ENCODE results near the gene GORASP2.

The GORASP2 gene

GRCh38 chr2:170928824-170929685 is at the start of gene GORASP2:
TSS of gene GORASP2 (plus strand) at chr2:170929253. CDS start at chr2:170929341, 88 bp downstream.
- Histone ChIP-seq H3K9me3 (ENCODE audit: control insufficient read depth in 1 of 2, low read length in 2 of 2) (peaks cover 6 to 7% of the 10 kb centered on the region in 2 donors), H3K27me3 (ENCODE audit: control insufficient read depth in 1 of 2, insufficient read depth in 2 of 2, low read length in 2 of 2) (no peaks in the 10 kb centered on the region), H3K4me3 (ENCODE audit: low read depth in 1 of 2, low read length in 2 of 2) (peak within 1 kb of the TSS; percentile 92 to 93)

GRCh38 chr2:170881840-170882239 is 47.2 kb upstream of the GORASP2 start:
- H3K27ac ChIP-seq (ENCODE audit: low read depth, low read length), result no peak overlapping the region

More at GRCh38 chr2:170928824-170929685, at the start of gene GORASP2:
- Histone ChIP-seq H3K4me1 (ENCODE audit: control insufficient read depth in 1 of 2, insufficient read depth in 2 of 2, low read length in 2 of 2) (peaks cover 20 to 33% of the 10 kb centered on the region in 2 donors), H3K36me3 (ENCODE audit: control insufficient read depth in 1 of 2, insufficient read depth in 2 of 2, low read length in 2 of 2) (no peaks in the 10 kb centered on the region), H3K27ac (ENCODE audit: low read depth, low read length) (peak within 1 kb of the TSS; percentile 94), H3K9ac (ENCODE audit: low read depth in 1 of 2, low read length in 2 of 2) (peak within 1 kb of the TSS; percentile 81 to 82)

GRCh38 chr2:170882758-170883157 is 46.3 kb upstream of the GORASP2 start:
- H3K4me3 ChIP-seq (ENCODE audit: low read depth in 1 of 2, low read length in 2 of 2), result no peak overlapping the region
- no peaks in the 10 kb centered on the region for H3K9me3 ChIP-seq (ENCODE audit: control insufficient read depth in 1 of 2, low read length in 2 of 2)
- H3K27me3 ChIP-seq (ENCODE audit: control insufficient read depth in 1 of 2, insufficient read depth in 2 of 2, low read length in 2 of 2), result peaks cover 0 to 3% of the 10 kb centered on the region in 2 donors
- H3K27ac ChIP-seq (ENCODE audit: low read depth, low read length), result no peak overlapping the region
- no peak overlapping the region for H3K9ac ChIP-seq (ENCODE audit: low read depth in 1 of 2, low read length in 2 of 2)
- H3K36me3 ChIP-seq (ENCODE audit: control insufficient read depth in 1 of 2, insufficient read depth in 2 of 2, low read length in 2 of 2), result no peaks in the 10 kb centered on the region
- H3K4me1 ChIP-seq (ENCODE audit: control insufficient read depth in 1 of 2, insufficient read depth in 2 of 2, low read length in 2 of 2), result no peaks in the 10 kb centered on the region

More at GRCh38 chr2:170881840-170882239, 47.2 kb upstream of the GORASP2 start:
- Histone ChIP-seq H3K9ac (ENCODE audit: low read depth in 1 of 2, low read length in 2 of 2) (no peak overlapping the region), H3K4me1 (ENCODE audit: control insufficient read depth in 1 of 2, insufficient read depth in 2 of 2, low read length in 2 of 2) (no peaks in the 10 kb centered on the region), H3K27me3 (ENCODE audit: control insufficient read depth in 1 of 2, insufficient read depth in 2 of 2, low read length in 2 of 2) (peaks cover 0 to 3% of the 10 kb centered on the region in 2 donors), H3K36me3 (ENCODE audit: control insufficient read depth in 1 of 2, insufficient read depth in 2 of 2, low read length in 2 of 2) (no peaks in the 10 kb centered on the region), H3K9me3 (ENCODE audit: control insufficient read depth in 1 of 2, low read length in 2 of 2) (no peaks in the 10 kb centered on the region), H3K4me3 (ENCODE audit: low read depth in 1 of 2, low read length in 2 of 2) (no peak overlapping the region)

- Histone ChIP-seq H3K27me3 (ENCODE audit: control insufficient read depth in 1 of 2, insufficient read depth in 2 of 2, low read length in 2 of 2) (peaks cover 0 to 3% of the 10 kb centered on the region in 2 donors), H3K9me3 (ENCODE audit: control insufficient read depth in 1 of 2, low read length in 2 of 2) (no peaks in the 10 kb centered on the region), H3K4me1 (ENCODE audit: control insufficient read depth in 1 of 2, insufficient read depth in 2 of 2, low read length in 2 of 2) (no peaks in the 10 kb centered on the region), H3K36me3 (ENCODE audit: control insufficient read depth in 1 of 2, insufficient read depth in 2 of 2, low read length in 2 of 2) (no peaks in the 10 kb centered on the region), H3K27ac (ENCODE audit: low read depth, low read length) (no peak overlapping the region), H3K9ac (ENCODE audit: low read depth in 1 of 2, low read length in 2 of 2) (no peak overlapping the region), H3K4me3 (ENCODE audit: low read depth in 1 of 2, low read length in 2 of 2) (no peak overlapping the region)
These were observed 45.4 kb upstream of the GORASP2 start for GRCh38 chr2:170883683-170884082.

GRCh38 chr2:170885130-170885791 is 43.8 kb upstream of the GORASP2 start:
- Histone ChIP-seq H3K4me1 (ENCODE audit: control insufficient read depth in 1 of 2, insufficient read depth in 2 of 2, low read length in 2 of 2) (no peaks in the 10 kb centered on the region), H3K9me3 (ENCODE audit: control insufficient read depth in 1 of 2, low read length in 2 of 2) (no peaks in the 10 kb centered on the region), H3K9ac (ENCODE audit: low read depth in 1 of 2, low read length in 2 of 2) (no peak overlapping the region), H3K4me3 (ENCODE audit: low read depth in 1 of 2, low read length in 2 of 2) (no peak overlapping the region), H3K27me3 (ENCODE audit: control insufficient read depth in 1 of 2, insufficient read depth in 2 of 2, low read length in 2 of 2) (peaks cover 0 to 3% of the 10 kb centered on the region in 2 donors), H3K36me3 (ENCODE audit: control insufficient read depth in 1 of 2, insufficient read depth in 2 of 2, low read length in 2 of 2) (no peaks in the 10 kb centered on the region), H3K27ac (ENCODE audit: low read depth, low read length) (no peak overlapping the region)

GRCh38 chr2:170886386-170886785 is 42.7 kb upstream of the GORASP2 start:
- Histone ChIP-seq H3K4me1 (ENCODE audit: control insufficient read depth in 1 of 2, insufficient read depth in 2 of 2, low read length in 2 of 2) (no peaks in the 10 kb centered on the region), H3K4me3 (ENCODE audit: low read depth in 1 of 2, low read length in 2 of 2) (no peak overlapping the region), H3K9ac (ENCODE audit: low read depth in 1 of 2, low read length in 2 of 2) (no peak overlapping the region), H3K27me3 (ENCODE audit: control insufficient read depth in 1 of 2, insufficient read depth in 2 of 2, low read length in 2 of 2) (peaks cover 0 to 2% of the 10 kb centered on the region in 2 donors), H3K9me3 (ENCODE audit: control insufficient read depth in 1 of 2, low read length in 2 of 2) (no peaks in the 10 kb centered on the region), H3K36me3 (ENCODE audit: control insufficient read depth in 1 of 2, insufficient read depth in 2 of 2, low read length in 2 of 2) (no peaks in the 10 kb centered on the region), H3K27ac (ENCODE audit: low read depth, low read length) (no peak overlapping the region)

- H3K4me3 ChIP-seq (ENCODE audit: low read depth in 1 of 2, low read length in 2 of 2), result no peak overlapping the region
- no peaks in the 10 kb centered on the region for H3K36me3 ChIP-seq (ENCODE audit: control insufficient read depth in 1 of 2, insufficient read depth in 2 of 2, low read length in 2 of 2)
- no peak overlapping the region for H3K27ac ChIP-seq (ENCODE audit: low read depth, low read length)
- H3K27me3 ChIP-seq (ENCODE audit: control insufficient read depth in 1 of 2, insufficient read depth in 2 of 2, low read length in 2 of 2), result no peaks in the 10 kb centered on the region
- no peaks in the 10 kb centered on the region for H3K4me1 ChIP-seq (ENCODE audit: control insufficient read depth in 1 of 2, insufficient read depth in 2 of 2, low read length in 2 of 2)
- no peak overlapping the region for H3K9ac ChIP-seq (ENCODE audit: low read depth in 1 of 2, low read length in 2 of 2)
- H3K9me3 ChIP-seq (ENCODE audit: control insufficient read depth in 1 of 2, low read length in 2 of 2), result no peaks in the 10 kb centered on the region
These were observed 41.6 kb upstream of the GORASP2 start for GRCh38 chr2:170887496-170887895.

- Histone ChIP-seq H3K4me1 (ENCODE audit: control insufficient read depth in 1 of 2, insufficient read depth in 2 of 2, low read length in 2 of 2) (no peaks in the 10 kb centered on the region), H3K27ac (ENCODE audit: low read depth, low read length) (no peak overlapping the region), H3K4me3 (ENCODE audit: low read depth in 1 of 2, low read length in 2 of 2) (no peak overlapping the region), H3K9ac (ENCODE audit: low read depth in 1 of 2, low read length in 2 of 2) (no peak overlapping the region), H3K36me3 (ENCODE audit: control insufficient read depth in 1 of 2, insufficient read depth in 2 of 2, low read length in 2 of 2) (no peaks in the 10 kb centered on the region), H3K9me3 (ENCODE audit: control insufficient read depth in 1 of 2, low read length in 2 of 2) (no peaks in the 10 kb centered on the region), H3K27me3 (ENCODE audit: control insufficient read depth in 1 of 2, insufficient read depth in 2 of 2, low read length in 2 of 2) (no peaks in the 10 kb centered on the region)
These were observed 41.2 kb upstream of the GORASP2 start for GRCh38 chr2:170887896-170888295.

GRCh38 chr2:170891893-170892292 is 37.2 kb upstream of the GORASP2 start:
- Histone ChIP-seq H3K27ac (ENCODE audit: low read depth, low read length) (no peak overlapping the region), H3K9me3 (ENCODE audit: control insufficient read depth in 1 of 2, low read length in 2 of 2) (no peaks in the 10 kb centered on the region), H3K4me3 (ENCODE audit: low read depth in 1 of 2, low read length in 2 of 2) (no peak overlapping the region), H3K36me3 (ENCODE audit: control insufficient read depth in 1 of 2, insufficient read depth in 2 of 2, low read length in 2 of 2) (no peaks in the 10 kb centered on the region), H3K27me3 (ENCODE audit: control insufficient read depth in 1 of 2, insufficient read depth in 2 of 2, low read length in 2 of 2) (no peaks in the 10 kb centered on the region), H3K9ac (ENCODE audit: low read depth in 1 of 2, low read length in 2 of 2) (no peak overlapping the region), H3K4me1 (ENCODE audit: control insufficient read depth in 1 of 2, insufficient read depth in 2 of 2, low read length in 2 of 2) (no peaks in the 10 kb centered on the region)

GRCh38 chr2:170892391-170892951 is 36.6 kb upstream of the GORASP2 start:
- H3K4me3 ChIP-seq (ENCODE audit: low read depth in 1 of 2, low read length in 2 of 2), result no peak overlapping the region

More at GRCh38 chr2:170892391-170892951, 36.6 kb upstream of the GORASP2 start:
- Histone ChIP-seq H3K9me3 (ENCODE audit: control insufficient read depth in 1 of 2, low read length in 2 of 2) (no peaks in the 10 kb centered on the region), H3K27me3 (ENCODE audit: control insufficient read depth in 1 of 2, insufficient read depth in 2 of 2, low read length in 2 of 2) (no peaks in the 10 kb centered on the region), H3K4me1 (ENCODE audit: control insufficient read depth in 1 of 2, insufficient read depth in 2 of 2, low read length in 2 of 2) (no peaks in the 10 kb centered on the region), H3K9ac (ENCODE audit: low read depth in 1 of 2, low read length in 2 of 2) (no peak overlapping the region), H3K36me3 (ENCODE audit: control insufficient read depth in 1 of 2, insufficient read depth in 2 of 2, low read length in 2 of 2) (no peaks in the 10 kb centered on the region), H3K27ac (ENCODE audit: low read depth, low read length) (no peak overlapping the region)
